HG02588 (cell line): ENCODE measurements around the gene INPPL1.
"Not testable (repeated sequence)": the region's sequence is repeated elsewhere in the genome, so short reads cannot be mapped to it uniquely, and the experiment has no call there.

Experiments used
- ATAC-seq: cut with Tn5 transposase; IDR thresholded peaks from one replicate; pipeline ENCODE4 v1.9.1; 2021; ENCODE audit warnings: mild to moderate bottlenecking, moderate library complexity; ENCODE audit not compliant: unreplicated experiment

Gene INPPL1, protein sequence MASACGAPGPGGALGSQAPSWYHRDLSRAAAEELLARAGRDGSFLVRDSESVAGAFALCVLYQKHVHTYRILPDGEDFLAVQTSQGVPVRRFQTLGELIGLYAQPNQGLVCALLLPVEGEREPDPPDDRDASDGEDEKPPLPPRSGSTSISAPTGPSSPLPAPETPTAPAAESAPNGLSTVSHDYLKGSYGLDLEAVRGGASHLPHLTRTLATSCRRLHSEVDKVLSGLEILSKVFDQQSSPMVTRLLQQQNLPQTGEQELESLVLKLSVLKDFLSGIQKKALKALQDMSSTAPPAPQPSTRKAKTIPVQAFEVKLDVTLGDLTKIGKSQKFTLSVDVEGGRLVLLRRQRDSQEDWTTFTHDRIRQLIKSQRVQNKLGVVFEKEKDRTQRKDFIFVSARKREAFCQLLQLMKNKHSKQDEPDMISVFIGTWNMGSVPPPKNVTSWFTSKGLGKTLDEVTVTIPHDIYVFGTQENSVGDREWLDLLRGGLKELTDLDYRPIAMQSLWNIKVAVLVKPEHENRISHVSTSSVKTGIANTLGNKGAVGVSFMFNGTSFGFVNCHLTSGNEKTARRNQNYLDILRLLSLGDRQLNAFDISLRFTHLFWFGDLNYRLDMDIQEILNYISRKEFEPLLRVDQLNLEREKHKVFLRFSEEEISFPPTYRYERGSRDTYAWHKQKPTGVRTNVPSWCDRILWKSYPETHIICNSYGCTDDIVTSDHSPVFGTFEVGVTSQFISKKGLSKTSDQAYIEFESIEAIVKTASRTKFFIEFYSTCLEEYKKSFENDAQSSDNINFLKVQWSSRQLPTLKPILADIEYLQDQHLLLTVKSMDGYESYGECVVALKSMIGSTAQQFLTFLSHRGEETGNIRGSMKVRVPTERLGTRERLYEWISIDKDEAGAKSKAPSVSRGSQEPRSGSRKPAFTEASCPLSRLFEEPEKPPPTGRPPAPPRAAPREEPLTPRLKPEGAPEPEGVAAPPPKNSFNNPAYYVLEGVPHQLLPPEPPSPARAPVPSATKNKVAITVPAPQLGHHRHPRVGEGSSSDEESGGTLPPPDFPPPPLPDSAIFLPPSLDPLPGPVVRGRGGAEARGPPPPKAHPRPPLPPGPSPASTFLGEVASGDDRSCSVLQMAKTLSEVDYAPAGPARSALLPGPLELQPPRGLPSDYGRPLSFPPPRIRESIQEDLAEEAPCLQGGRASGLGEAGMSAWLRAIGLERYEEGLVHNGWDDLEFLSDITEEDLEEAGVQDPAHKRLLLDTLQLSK

GRCh38 chr11:72224564-72225410, at the start of gene INPPL1:
INPPL1 (plus strand) TSS chr11:72224767; CDS start chr11:72224985, 218 bp downstream.
- ATAC-seq, result no peak

- ATAC-seq, result no peak
Observed at GRCh38 chr11:72177656-72178055, 46.9 kb upstream of the INPPL1 start.

DNA sequence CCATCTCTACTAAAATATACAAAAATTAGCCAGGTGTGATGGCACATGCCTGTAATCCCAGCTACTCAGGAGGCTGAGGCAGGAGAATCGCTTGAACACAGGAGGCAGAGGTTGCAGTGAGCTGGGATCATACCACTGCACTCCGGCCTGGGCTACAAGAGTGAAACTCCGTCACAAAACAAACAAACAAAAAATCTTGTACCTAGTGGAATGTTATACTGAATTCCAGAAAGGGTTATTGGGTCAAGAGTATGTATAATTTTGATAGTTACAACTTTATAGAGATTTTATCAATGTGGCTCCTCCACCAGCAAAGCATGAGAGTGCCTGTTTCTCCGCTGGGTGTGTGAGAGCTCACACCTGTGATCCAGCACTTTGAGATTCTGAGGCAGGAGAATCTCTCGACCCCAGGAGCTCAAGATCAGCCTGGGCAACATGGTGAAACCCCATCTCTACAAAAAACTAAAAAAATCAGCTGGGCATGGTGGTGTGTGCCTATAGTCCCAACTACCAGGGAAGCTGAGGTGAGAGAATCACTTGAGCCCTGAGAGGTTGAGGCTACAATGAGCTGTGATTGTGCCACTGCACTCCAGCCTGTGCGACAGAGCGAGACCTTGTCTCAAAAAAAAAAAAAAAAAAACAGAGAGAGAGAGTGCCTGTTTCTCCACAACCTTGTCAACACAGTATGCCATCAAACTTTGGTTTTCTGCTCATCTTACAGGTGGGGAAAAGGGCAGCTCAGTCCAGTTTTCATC, 45.3 kb upstream of the INPPL1 start:
- ATAC-seq, result no peak

GRCh38 chr11:72179804-72180396, 44.7 kb upstream of the INPPL1 start:
- ATAC-seq, result no peak

- not testable (repeated sequence) for ATAC-seq
Observed at GRCh38 chr11:72180892-72181552, 43.5 kb upstream of the INPPL1 start.

- ATAC-seq, result not testable (repeated sequence)
Observed at GRCh38 chr11:72181553-72181958, 43.0 kb upstream of the INPPL1 start.

DNA sequence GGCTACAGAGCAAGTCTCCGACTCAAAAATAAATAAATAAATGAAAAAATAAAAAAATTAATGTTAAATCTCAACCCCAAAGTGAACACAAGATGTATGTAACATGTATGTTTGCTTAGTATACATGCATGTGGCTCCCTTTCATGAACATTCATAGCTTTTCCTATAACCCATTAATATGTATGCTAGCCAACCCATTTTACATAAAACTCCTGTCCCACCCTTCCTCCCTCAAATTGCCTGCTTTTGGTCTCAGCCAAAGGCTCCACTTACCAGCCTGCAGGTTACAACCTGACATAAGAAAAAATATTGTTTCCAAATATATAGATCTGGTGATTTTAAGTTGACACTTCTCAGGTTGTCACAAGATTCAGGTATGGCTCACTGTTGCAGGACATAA, 36.3 kb upstream of the INPPL1 start:
- no peak for ATAC-seq

DNA sequence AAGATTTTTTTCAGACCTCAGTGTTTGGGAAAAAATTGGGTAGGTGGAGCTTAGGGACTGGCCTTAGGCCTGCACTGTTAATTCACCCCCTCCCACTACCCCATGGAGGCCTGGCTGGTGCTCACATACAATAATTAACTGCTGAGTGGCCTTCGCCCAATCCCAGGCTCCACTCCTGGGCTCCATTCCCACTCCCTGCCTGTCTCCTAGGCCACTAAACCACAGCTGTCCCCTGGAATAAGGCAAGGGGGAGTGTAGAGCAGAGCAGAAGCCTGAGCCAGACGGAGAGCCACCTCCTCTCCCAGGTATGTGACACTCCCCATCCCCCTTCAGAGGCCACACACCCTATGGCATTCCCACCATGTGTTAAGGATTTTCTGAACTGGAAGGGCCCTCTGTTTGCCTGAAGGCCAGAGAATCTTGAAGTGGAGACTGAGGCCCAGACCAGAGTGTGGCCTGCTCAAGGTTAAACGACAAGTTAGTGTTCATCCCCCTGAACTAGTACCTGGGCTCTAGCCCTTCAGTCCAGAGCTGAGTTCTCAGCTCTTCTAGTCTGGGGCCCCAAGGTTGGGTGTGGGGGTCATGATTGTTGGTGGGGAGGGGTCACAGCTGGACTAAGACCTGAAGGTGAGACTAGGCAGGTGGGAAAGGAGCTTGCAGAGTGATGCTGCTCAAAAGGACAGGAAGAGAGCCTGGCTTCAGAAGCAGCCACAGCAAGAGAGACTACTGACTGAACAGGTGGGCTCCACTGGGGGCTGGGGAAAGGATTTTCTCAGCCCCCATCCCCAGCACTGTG, 34.9 kb upstream of the INPPL1 start:
- no peak for ATAC-seq

DNA sequence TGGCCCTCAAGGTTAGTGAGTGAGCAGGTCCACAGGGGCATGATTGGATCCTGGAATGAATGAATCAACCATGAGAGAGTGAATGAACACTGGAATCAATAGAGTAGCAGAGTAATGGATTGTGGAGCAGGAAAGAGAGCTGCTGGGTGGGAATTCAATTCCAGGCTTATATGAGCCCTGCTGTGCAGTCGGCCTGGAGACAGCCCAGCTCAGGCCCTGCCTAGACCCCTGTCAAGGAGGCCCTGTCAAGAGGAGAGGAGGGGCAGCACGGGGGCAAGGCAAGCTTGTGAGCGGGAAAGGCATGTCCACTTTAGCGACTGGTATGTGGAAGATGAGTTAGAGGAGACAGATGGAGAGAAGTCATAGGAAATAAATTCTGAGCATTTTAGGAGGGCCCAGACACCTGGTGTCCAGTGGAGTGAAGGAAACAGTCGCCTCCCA, 33.9 kb upstream of the INPPL1 start:
- ATAC-seq, result no peak

DNA sequence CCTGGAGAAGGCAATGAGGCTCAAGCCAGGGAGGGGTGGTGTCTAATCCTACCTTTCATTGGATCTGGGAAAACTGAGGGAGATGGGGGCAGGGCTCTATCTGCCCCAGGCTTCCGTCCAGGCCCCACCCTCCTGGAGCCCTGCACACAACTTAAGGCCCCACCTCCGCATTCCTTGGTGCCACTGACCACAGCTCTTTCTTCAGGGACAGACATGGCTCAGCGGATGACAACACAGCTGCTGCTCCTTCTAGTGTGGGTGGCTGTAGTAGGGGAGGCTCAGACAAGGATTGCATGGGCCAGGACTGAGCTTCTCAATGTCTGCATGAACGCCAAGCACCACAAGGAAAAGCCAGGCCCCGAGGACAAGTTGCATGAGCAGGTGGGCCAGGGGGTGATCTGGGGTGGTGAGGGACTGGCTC, 32.6 kb upstream of the INPPL1 start, which contains the start of gene FOLR1:
FOLR1 (plus strand) TSS at position 180 of the 421 bp plus-strand sequence; CDS start at position 214, 34 bp downstream.
- ATAC-seq, result no peak

- no peak for ATAC-seq
Observed at GRCh38 chr11:72195518-72196270, 28.9 kb upstream of the INPPL1 start.

- not testable (repeated sequence) for ATAC-seq
Observed at GRCh38 chr11:72201445-72201844, 23.1 kb upstream of the INPPL1 start.

- no peak for ATAC-seq
Observed at GRCh38 chr11:72202571-72202970, 22.0 kb upstream of the INPPL1 start.

GRCh38 chr11:72203163-72203562, 21.4 kb upstream of the INPPL1 start:
- no peak for ATAC-seq

DNA sequence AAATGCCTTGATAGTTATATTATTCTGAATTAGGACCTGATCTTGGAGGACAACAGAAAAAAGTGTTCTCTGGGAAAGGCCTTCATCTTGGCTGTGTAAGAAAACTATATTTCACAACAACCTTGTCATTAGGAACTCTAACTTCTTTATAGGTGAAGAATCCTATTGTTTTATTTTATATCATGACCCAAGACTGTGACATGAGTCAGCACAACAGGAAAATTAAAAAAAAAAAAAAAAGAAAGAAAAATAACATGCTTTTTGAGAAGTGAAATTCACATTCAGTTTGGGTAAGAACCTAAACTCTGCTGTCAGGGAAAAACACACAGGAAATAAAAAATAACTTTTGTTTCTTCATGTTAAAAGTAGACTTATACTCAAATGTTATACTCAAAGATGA, 19.7 kb upstream of the INPPL1 start:
- no peak for ATAC-seq

DNA sequence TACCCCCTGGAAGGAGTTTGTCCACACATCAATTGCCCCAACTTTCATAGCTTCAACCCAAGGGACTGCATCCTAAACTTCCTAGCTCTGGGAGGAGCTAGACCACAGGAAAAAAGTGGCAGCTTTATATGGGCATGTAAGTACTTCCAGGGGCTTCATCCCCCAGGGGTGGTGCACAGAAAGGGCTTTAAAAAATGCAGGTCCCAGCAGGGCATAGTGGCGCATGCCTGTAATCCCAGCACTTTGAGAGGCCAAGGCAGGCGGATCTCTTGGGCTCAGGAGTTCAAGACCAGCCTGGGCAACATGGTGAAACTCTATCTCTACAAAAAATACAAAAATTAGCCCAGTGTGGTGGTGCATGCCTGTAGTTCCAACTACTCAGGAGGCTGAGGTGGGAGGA, 17.8 kb upstream of the INPPL1 start:
- ATAC-seq, result not testable (repeated sequence)

- ATAC-seq, result no peak
Observed at GRCh38 chr11:72208281-72208680, 16.3 kb upstream of the INPPL1 start.
